HG03103 (cell line): ENCODE measurements around the gene KRTAP5-7.
"Not testable (repeated sequence)": the region's sequence is repeated elsewhere in the genome, so short reads cannot be mapped to it uniquely, and the experiment has no call there.

Experiments
- ATAC-seq: cut with Tn5 transposase; IDR thresholded peaks from one replicate; pipeline ENCODE4 v1.9.1; 2021; ENCODE audit warnings: low read depth; ENCODE audit not compliant: unreplicated experiment

KRTAP5-7 gene

GRCh38 chr11:71555508-71555907 is 28.4 kb downstream of the KRTAP5-7 start:
- no peak for ATAC-seq

GRCh38 chr11:71556018-71556417 is 29.0 kb downstream of the KRTAP5-7 start:
- ATAC-seq, result no peak

GRCh38 chr11:71557257-71557656 is 30.2 kb downstream of the KRTAP5-7 start:
- no peak for ATAC-seq

- no peak for ATAC-seq
These were observed 31.9 kb downstream of the KRTAP5-7 start for GRCh38 chr11:71558996-71559395.

GRCh38 chr11:71562120-71562519 is 35.1 kb downstream of the KRTAP5-7 start:
- ATAC-seq, result no peak

- ATAC-seq, result no peak
These were observed 36.3 kb downstream of the KRTAP5-7 start for GRCh38 chr11:71563406-71563805.

- ATAC-seq, result no peak
These were observed 37.4 kb downstream of the KRTAP5-7 start for GRCh38 chr11:71564430-71564829.

- ATAC-seq, result no peak
These were observed 38.2 kb downstream of the KRTAP5-7 start, which contains the start of gene KRTAP5-10 for GRCh38 chr11:71565263-71565662. Gene KRTAP5-10, plus strand, starts transcription at chr11:71565563. Its CDS starts 25 bp downstream, at chr11:71565588.

GRCh38 chr11:71566081-71566620 is 39.1 kb downstream of the KRTAP5-7 start:
- ATAC-seq, result no peak

GRCh38 chr11:71566626-71567599 is 39.8 kb downstream of the KRTAP5-7 start:
- not testable (repeated sequence) for ATAC-seq

- ATAC-seq, result not testable (repeated sequence)
These were observed 40.6 kb downstream of the KRTAP5-7 start for GRCh38 chr11:71567633-71568032.

- ATAC-seq, result no peak
These were observed 41.8 kb downstream of the KRTAP5-7 start for GRCh38 chr11:71568704-71569349.

- ATAC-seq, result not testable (repeated sequence)
These were observed 44.2 kb downstream of the KRTAP5-7 start for GRCh38 chr11:71571101-71571850.

GRCh38 chr11:71572811-71573210 is 45.7 kb downstream of the KRTAP5-7 start:
- no peak for ATAC-seq

- ATAC-seq, result no peak
These were observed 47.4 kb downstream of the KRTAP5-7 start for GRCh38 chr11:71574418-71574817.

- no peak for ATAC-seq
These were observed 48.8 kb downstream of the KRTAP5-7 start for GRCh38 chr11:71575723-71576424.

GRCh38 chr11:71576688-71577465 is 49.8 kb downstream of the KRTAP5-7 start:
- not testable (repeated sequence) for ATAC-seq

GRCh38 chr11:71577469-71578004 is 50.5 kb downstream of the KRTAP5-7 start:
- no peak for ATAC-seq
